HG02642 (cell line): ENCODE data around the gene ERAL1.
"Not testable (repeated sequence)": the region's sequence is repeated elsewhere in the genome, so short reads cannot be mapped to it uniquely, and the experiment has no call there.

Experiments used
- ATAC-seq: cut with Tn5 transposase; IDR thresholded peaks from one replicate; pipeline ENCODE4 v1.9.1; 2021; ENCODE audit warnings: mild to moderate bottlenecking; ENCODE audit not compliant: unreplicated experiment, poor library complexity

ERAL1 gene

DNA sequence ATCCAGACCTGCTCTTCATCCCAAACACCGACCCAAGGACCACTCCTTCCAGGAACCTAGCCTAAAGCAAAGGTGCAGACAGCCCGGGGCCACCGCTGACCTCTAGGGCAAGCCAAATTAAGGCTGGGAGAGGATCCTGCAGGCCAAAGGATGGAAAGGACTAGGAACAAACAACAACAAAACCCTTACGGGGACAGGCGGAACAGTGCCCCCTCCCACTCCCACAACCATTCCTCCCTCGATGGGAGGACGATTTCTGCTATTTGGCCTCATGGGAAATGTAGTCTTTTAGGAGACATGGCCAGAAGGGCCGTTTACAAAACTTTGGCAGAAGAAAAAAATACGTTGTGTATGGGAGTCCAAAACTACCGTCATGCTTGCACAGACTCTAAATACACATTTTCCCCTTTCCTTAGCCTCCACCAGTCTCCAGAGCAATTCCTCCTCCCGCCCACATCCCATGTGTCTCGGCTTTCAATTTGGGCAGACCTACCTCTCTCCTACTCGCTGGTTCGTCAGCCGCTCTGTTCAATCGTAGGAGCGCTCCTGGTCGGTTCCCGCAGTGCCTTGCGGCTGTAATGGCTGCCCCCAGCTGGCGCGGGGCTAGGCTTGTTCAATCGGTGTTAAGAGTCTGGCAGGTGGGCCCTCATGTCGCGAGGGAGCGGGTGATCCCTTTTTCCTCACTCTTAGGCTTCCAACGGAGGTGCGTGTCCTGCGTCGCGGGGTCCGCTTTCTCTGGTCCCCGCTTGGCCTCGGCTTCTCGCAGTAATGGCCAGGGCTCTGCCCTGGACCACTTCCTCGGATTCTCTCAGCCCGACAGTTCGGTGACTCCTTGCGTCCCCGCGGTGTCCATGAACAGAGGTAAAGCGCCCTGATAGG, at the start of gene ERAL1:
Gene ERAL1 (plus strand): TSS at position 560 of the 879 bp plus-strand sequence. CDS start 19 bp downstream, at position 579.
- ATAC-seq = peak; percentile 94

DNA sequence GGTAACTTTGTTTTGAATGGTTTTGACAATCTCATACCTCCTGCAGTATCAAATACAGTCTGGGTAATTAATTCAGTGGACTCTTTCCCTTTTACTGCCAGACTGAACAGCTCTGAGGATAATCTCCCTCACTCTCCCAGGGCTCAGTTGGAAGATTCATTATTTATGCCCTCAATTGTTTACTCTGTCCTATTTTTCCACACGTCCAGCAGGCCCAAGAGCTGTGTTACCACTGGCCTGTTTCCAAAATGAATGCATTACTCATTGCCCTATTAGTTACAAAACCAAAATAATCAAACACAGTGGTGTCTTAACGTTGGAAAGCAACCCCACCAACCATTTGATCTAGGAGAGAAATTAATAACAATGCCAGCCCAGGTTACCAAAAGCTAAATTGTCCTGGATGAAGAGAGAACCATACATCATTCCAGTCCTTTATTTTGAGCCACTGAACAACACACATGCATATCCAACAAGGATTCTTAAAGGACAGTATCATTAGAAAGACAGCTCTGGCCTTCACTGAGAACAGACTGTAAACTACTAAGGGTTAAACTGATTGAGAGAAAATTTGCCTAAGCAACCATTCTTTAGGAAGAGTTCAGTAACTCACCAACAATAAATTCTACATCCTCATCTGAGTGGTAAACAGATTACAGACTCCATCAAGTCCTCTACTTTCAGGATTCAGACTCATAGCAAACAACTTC, 46.7 kb upstream of the ERAL1 start:
- ATAC-seq = no peak

DNA sequence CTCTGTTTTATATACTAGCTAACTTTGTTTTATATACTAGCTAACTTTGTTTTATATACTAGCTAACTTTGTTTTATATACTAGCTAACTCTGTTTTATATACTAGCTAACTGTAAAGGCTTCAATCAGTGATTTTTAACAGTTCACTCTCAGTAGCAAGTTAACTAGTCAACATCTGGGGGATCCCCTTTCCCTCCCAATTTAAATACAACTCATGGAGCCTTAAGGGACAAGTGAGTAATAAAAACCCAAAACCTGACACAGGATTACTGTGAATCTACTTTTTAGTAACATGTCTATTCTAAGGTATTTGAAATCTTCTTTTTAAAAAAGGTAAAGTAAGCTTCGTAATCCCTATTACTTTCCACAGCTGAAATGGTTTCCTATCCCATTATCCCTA, 44.4 kb upstream of the ERAL1 start:
- ATAC-seq = no peak

DNA sequence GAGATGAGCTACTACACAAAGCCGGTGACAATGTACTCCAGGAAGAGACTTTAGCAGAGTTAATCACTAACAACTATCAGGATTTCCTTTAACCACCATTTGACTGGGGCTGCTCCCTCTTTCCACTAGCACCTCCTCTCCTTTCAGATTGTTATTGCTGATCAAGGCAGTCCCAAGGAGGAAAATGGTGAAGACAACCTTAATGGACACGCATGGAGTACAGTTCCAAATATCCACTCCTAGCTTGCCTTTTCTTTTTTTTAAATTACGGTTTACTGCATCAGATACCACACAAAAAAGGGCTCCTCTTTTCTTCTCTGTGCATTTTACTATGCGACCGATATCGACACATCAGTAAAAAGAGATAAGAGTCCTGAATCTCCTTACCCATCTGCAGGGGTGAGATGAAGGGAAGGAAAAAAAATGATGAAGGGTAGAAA, 43.1 kb upstream of the ERAL1 start:
- no peak for ATAC-seq

DNA sequence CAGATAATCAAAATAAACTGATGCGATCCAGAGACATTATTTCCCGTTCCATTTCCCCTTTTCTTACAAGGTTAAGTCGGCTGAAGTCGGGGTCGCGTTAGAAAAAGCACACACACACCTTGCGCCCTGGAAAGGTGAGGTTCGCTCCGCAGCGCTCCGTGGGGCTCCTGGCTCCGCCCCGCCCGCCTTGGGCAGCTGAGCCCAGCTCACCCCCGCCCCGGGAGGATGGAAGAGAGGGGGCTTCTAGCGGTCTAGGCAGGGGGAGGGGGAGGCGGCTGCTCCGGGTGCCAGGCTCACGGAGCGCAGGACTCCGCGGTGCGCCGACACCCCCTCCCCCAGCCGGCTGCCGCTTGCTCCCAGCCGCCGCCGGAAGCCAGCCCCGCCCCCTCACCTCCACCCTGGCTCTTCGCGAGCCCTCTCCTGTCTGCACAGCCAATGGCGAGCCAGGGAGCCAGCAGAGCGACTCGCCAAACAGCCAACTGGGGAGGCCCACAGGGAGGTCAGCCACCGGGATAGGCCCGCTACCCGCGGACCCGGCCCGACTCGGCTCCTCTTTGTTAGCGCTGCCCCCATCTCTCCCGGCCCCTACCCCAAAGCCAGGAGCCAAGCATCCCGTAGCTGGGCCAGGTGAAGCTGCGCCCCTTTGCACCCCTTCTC, 42.6 kb upstream of the ERAL1 start:
- peak; percentile 99 for ATAC-seq

DNA sequence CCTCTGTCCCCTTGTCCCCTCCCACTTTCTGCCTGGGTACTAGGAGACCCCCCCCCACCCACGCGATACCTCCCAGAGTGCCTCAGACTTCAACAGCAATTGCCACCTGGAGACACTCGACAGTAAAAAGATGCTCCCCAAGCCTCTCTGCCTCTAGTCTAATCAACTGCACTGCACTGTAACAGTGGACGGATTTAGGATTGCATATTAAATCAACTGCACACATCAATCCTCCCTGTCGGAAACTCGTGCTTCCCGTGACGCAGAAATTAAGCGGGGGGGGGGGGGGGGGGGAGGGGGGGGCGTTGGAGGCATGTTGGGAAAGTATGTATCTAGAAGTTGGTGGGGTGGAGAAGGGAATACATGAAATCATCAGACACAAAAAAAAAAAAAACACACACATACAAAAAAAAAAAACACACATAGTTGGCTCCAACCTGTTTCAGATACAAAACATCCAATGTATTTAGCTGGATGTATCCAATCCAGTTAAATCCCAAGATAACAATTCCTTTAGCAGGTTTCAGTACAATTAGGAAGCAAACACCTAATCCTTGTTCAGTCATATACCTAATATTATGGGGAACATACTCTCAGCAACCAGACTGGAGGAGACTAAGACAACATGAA, 42.0 kb upstream of the ERAL1 start:
- no peak for ATAC-seq

DNA sequence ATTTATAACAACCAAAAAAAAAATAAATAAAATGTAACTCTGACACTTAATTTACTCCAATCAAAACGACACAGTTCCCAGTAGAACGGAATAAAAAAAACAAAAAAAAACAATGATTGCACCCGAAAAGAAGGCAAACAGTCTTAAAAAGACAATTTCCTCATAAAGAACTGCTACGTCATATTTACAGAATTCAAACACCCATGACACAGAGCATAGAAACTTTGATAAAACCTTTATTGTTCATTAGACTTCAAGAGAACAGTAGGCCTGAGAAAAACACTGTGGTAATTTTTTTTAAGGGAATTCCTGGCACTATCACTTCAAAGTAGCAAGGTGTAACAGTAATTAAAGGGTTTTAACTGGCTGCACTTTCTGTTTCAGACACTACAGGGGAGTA, 38.3 kb upstream of the ERAL1 start:
- no peak for ATAC-seq

DNA sequence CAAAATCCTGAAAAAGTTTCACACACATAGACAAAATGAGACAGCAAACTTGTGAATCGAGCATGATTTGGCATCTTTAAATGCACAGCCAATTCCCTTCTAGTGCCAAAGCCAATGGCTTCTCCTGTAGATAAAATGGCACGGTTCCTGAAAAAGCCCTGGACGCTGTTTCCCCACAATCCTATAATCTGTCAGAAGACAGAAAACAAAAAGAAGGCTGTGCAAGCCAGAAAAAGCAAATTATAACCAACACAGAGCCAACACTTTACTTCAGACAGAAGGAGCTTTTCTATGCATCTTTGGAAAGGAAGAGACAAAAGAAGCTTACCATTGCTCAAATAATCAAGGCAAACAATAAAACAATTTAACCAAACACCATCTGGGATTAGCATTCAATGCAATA, 36.0 kb upstream of the ERAL1 start:
- ATAC-seq = no peak

DNA sequence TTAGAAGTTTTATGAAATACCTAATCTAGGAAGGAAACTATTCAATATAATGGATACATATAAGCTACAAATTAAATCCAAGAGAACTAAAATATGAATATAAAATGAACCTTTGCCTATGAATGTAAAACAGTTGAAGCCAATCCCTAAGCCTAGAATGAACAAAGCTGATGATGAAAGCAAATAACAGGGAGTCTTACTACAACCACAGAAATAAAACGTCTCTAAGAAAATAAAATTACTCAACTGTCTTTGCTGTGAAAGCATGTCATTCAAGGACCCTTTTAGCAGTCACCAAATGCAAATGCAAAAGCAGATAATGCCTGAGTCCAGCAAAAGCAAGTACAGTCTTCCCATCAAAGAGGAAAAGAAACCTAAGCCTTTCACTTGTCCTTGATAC, 35.2 kb upstream of the ERAL1 start:
- no peak for ATAC-seq

DNA sequence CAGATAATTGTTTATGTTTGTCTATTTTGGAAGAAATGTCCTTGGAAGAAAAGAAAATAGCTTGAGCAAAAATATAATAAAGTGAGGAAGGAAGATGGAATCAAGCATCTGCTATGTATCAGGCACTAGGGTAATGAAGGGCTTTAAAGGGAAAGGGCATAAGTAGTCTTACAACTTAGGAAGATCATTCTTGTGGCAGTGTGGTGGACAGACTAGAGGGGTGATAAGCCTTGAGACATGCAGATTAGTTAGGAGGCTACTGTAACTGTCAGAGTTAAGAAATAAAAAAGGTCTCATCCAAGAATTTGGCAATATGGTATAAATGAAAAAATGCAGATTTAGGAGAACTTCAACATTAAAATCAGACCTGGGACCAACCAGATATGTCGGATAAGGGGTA, 27.1 kb upstream of the ERAL1 start:
- no peak for ATAC-seq

DNA sequence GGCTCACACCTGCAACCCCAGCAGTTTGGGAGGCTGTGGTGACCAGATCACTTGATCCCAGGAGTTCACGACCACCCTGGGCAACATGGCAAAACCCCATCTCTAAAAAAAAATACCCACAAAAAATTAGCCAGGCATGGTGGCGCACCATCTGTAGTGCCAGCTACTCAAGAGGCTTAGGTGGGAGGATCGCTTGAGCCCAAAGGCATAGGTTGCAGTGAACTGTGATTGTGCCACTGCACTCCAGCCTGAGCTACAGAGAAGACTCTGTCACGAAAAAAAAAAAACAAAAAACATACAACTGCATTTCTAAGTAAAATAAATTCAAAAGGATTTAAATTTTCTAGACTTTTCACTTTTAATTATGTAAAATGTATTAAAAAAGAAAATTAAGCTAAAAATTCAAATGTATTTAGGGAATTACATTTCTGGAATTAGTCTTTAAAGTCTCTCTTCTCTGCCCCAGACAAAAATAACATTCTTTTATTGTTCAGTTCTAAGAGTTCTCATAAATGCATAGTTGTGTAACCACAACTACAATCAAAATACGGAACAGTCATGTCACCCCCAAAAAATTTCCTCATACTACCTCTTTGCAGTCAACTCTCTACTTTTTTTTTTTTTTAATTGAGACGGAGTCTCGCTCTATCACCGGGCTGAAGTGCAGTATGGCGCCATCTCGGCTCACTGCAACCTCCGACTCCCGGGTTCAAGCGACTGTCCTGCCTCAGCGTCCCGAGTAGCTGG, 26.3 kb upstream of the ERAL1 start:
- ATAC-seq = no peak

DNA sequence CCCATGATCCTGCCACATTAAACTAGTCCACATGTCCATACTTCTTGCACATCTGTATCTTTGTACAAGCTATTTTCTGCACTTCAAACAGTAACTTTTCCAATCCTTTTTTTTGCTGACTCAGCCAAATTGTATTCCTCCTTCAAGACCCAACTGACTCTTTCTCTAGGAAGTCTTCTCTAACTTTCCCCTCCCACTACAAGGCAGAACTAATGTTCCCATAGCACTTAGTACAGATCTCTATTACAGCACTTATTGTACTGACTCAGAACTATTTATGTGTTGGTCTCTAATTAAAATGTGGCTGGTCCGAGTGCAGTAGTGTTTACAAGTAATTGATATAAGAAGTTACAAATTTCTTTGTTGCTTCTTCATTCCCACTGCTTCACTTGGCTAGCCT, 20.4 kb upstream of the ERAL1 start:
- no peak for ATAC-seq

DNA sequence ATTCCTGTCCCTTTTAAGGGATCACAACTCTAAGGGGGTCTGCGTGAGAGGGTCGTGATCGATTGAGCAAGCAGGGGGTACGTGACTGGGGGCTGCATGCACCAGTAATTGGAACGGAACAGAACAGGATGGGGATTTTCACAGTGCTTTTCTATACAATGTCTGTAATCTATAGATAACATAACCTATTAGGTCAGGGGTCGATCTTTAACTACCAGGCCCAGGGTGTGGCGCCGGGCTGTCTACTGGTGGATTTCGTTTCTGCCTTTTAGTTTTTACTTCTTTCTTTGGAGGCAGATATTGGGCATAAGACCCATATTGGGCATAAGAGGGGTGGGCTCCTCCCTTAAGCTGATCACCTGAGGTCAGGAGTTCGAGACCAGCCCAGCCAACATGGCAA, 18.3 kb upstream of the ERAL1 start:
- ATAC-seq = not testable (repeated sequence)

DNA sequence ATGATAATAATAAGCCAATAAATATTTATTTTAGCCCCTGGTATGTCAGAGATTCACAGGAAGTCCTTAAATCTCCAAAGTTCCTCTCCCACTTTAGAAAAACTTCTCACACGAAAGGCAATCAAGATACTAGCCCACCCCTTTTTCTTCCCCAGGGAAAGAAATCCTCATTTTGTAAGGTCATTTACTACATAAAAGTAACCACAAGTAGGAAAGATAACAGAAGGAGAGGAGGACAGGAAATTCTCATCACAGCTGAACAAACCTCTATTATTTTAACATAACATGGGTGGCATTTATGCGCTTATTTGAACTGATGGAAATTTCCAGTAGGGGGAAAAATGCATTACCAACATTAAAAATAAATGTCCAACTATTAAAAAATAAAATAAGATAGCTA, 15.6 kb upstream of the ERAL1 start:
- no peak for ATAC-seq

DNA sequence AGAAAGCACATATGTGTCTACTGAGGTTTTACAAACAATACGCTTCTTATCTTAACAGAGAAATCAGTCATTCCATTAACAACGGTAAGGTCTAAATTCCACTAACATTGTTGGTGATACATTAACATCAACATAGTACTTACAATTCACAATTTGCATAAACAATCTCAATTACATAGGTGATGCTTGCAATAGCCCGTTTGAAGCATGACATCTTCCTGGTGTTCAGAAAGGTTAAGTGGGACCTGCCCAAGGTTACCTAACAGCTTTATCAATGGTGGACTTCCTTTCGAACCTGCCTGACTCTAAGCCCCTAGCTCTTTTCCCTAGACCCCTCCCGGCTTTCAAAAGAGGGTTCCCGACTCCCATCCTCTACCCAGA, 12.9 kb upstream of the ERAL1 start:
- peak; percentile 7 for ATAC-seq

DNA sequence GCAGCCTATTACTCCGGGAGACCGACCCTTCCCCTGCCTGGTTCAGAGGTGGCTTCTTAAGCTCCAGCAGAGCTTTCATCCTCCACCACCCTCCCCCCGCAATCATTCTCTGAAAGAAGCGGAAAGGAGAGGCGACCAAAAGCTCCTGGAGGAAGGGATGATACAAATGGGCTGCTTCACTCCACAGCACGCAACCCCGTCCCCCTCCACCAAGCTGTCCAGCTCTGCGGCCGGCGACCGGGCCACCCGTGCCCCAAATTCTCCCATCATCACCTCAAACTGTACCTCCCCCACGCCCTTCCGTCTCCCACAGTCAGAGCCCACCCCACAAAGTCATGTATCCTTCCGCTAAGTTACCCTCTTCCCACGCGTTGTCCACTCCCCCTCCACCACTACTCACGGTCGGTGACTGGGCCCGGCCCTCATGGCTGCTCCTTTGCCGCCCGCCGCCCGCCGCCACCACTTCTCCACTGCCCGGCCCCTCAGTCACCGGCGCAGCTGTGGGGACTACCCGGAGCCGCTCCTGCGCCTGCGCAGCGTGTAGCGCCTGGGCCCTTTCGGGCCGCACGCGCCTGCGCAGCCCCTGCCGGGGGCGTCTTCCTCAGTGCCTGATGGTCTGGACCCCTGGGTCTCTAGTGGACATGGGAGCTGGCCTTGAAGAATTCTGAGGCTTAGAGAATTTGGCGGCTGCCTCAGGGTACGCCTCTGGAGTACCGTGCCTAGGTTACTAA, 12.4 kb upstream of the ERAL1 start, which contains the start of gene FAM222B:
Gene FAM222B (minus strand): TSS at position 509 of the 731 bp plus-strand sequence. CDS start 76,123 bp downstream, outside the sequence.
- peak; percentile 92 for ATAC-seq

DNA sequence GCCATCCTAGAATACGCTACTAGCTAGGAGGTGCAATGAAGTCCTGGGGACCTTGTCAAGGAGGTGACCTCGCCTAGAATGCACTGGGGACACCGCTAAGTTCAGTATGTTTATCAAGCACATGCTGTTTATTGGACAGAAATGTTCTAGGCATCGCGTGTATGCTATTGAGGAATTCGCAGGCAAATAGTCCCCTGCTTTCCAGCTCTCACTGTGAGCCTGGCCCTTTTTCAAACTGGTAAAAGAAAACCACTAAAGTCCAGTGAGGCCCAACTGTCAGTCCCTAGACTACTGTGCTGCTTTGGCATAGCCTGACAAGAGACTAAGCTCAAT, 11.0 kb upstream of the ERAL1 start:
- ATAC-seq = no peak

DNA sequence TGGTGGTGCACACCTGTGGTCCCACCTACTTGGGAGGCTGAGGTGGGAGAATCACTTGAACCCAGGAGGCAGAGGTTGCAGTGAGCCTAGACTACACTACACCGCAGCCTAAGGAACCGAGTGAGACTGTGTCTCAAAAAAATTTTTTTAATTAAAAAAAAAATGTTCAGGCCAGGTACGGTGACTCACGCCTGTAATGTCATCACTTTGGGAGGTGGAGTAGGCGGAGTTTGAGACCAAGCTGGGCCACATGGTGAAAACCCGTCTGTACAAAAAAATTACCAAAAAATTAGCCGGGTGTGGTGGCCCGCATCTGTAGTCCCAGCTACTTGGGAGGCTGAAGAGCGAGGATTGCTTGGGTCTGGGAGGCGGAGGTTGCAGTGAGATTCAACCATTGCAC, 8.6 kb upstream of the ERAL1 start:
- ATAC-seq = no peak

DNA sequence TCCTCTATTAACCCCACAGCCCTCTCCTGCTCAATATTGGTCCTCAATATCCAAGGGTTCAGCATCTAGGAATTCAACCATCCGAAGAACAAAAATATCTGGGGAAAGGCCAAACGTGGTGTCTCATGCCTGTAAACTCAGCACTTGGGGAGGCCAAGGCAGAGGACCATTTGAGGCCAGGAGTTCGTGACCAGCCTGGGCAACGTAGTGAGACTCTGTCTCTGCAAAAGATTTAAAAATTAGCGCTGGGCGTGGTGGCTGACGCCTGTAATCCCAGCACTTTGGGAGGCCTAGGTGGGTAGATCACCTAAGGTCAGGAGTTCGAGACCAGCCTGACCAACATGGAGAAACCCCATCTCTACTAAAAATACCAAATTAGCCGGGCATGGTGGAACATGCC, 8.1 kb upstream of the ERAL1 start:
- not testable (repeated sequence) for ATAC-seq
